Osteoblast (primary cell): Measurements from ENCODE around the gene STK40. TPM values are rescaled to one million over a fixed set of nuclear protein-coding genes. Genes with fewer than 3 reads are reported as not detected.
A peak's percentile ranks its signal among the peaks of the same experiment; 100 is the strongest.

ENCODE experiments used
- DNase-seq: peaks from one replicate; pipeline ENCODE4 v3.0.0; 2011; ENCODE audit warnings: low spot score, mixed read lengths; ENCODE audit not compliant: insufficient read length; ENCODE audit errors: missing footprints
- H2AFZ ChIP-seq: 2 replicates; pipeline ENCODE4 v1.6.0; 2011; ENCODE audit warnings: mild to moderate bottlenecking, low read length
- H3K27ac ChIP-seq: 2 replicates; pipeline ENCODE4 v1.5.1; 2011; ENCODE audit warnings: mild to moderate bottlenecking, low read depth, low read length, moderate library complexity
- H3K27me3 ChIP-seq: 2 replicates; pipeline ENCODE4 v1.6.0; 2012; ENCODE audit warnings: mild to moderate bottlenecking, control low read depth, inconsistent platforms, low read length, moderate library complexity; ENCODE audit not compliant: insufficient read depth
- H3K36me3 ChIP-seq: 2 replicates; pipeline ENCODE4 v1.5.1; 2011; ENCODE audit warnings: mild to moderate bottlenecking, low read length, control low read depth, moderate library complexity; ENCODE audit not compliant: insufficient read depth
- H3K4me1 ChIP-seq: 2 replicates; pipeline ENCODE4 v1.5.1; 2011; ENCODE audit warnings: mild to moderate bottlenecking, low read length, control low read depth, moderate library complexity; ENCODE audit not compliant: insufficient read depth
- H3K4me2 ChIP-seq: 2 replicates; pipeline ENCODE4 v1.6.0; 2011; ENCODE audit warnings: mild to moderate bottlenecking, low read length; ENCODE audit not compliant: insufficient read depth
- H3K4me3 ChIP-seq: fragments of 200-600 bp; sonication (generic); 3 replicates; pipeline ENCODE4 v1.5.1; 2012; ENCODE audit warnings: mild to moderate bottlenecking, low read length, inconsistent platforms; ENCODE audit not compliant: insufficient read depth
- H3K79me2 ChIP-seq: 2 replicates; pipeline ENCODE4 v1.6.0; 2012; ENCODE audit warnings: mild to moderate bottlenecking, low read length, control low read depth, inconsistent platforms; ENCODE audit not compliant: insufficient read depth
- H3K9me3 ChIP-seq: 2 replicates; pipeline ENCODE4 v1.5.1; 2011; ENCODE audit warnings: low read depth, low read length, control low read depth
- H4K20me1 ChIP-seq: 2 replicates; pipeline ENCODE4 v1.6.0; 2012; ENCODE audit warnings: mild to moderate bottlenecking, low read length, control low read depth; ENCODE audit not compliant: insufficient read depth
- CTCF ChIP-seq: IDR thresholded peaks from 2 replicates; pipeline ENCODE4 v1.5.1; 2011; ENCODE audit warnings: mild to moderate bottlenecking, low read depth, low read length, moderate library complexity; ENCODE audit errors: extremely low read depth
- total RNA-seq: library from RNA; depleted of rRNA; stranded (reverse); fragments of >200 nt; gene quantifications from 2 replicates; pipeline ENCODE4 v1.2.3, GENCODE V29; 2012

STK40 gene
- total RNA-seq, 1 donor = 11.9 TPM

- no peak for DNase-seq
- Histone ChIP-seq H3K4me1 (peaks cover 47% of the 10 kb centered on the region), H3K4me3 (no peak overlapping the region), H2AFZ (no peak overlapping the region), H3K79me2 (peaks cover 3% of the 10 kb centered on the region), H3K27ac (peak overlapping the region; percentile 98), H3K4me2 (peak overlapping the region; percentile 80), H3K27me3 (no peaks in the 10 kb centered on the region), H4K20me1 (no peaks in the 10 kb centered on the region), H3K36me3 (peaks cover 32% of the 10 kb centered on the region), H3K9me3 (no peaks in the 10 kb centered on the region)
- TF ChIP-seq CTCF = no peak
Observed at GRCh38 chr1:36352125-36352909, 33.4 kb downstream of the STK40 start.

GRCh38 chr1:36351227-36351977, 34.3 kb downstream of the STK40 start:
- peak; percentile 96 for DNase-seq
- Histone ChIP-seq H3K9me3 (no peaks in the 10 kb centered on the region), H4K20me1 (no peaks in the 10 kb centered on the region), H3K4me2 (peak overlapping the region; percentile 80), H3K27ac (peak overlapping the region; percentile 98), H3K36me3 (peaks cover 33% of the 10 kb centered on the region), H3K79me2 (peaks cover 2% of the 10 kb centered on the region), H3K4me1 (peaks cover 47% of the 10 kb centered on the region), H2AFZ (no peak overlapping the region), H3K27me3 (no peaks in the 10 kb centered on the region), H3K4me3 (peak overlapping the region; percentile 52)
- no peak for TF ChIP-seq CTCF

GRCh38 chr1:36350659-36351226, 35.0 kb downstream of the STK40 start:
- Histone ChIP-seq H3K9me3 (no peaks in the 10 kb centered on the region), H3K27me3 (no peaks in the 10 kb centered on the region), H3K4me1 (peaks cover 47% of the 10 kb centered on the region), H2AFZ (no peak overlapping the region), H3K4me2 (peak overlapping the region; percentile 80), H3K79me2 (peaks cover 2% of the 10 kb centered on the region), H4K20me1 (no peaks in the 10 kb centered on the region), H3K36me3 (peaks cover 37% of the 10 kb centered on the region), H3K4me3 (peak overlapping the region; percentile 52), H3K27ac (peak overlapping the region; percentile 98)
- peak; percentile 97 for DNase-seq
- no peak for TF ChIP-seq CTCF

GRCh38 chr1:36349839-36350238, 35.9 kb downstream of the STK40 start:
- Histone ChIP-seq H3K9me3 (no peaks in the 10 kb centered on the region), H2AFZ (no peak overlapping the region), H3K4me1 (peaks cover 47% of the 10 kb centered on the region), H3K27ac (peak overlapping the region; percentile 98), H3K36me3 (peaks cover 33% of the 10 kb centered on the region), H3K27me3 (no peaks in the 10 kb centered on the region), H3K4me3 (no peak overlapping the region), H3K4me2 (no peak overlapping the region), H3K79me2 (peaks cover 2% of the 10 kb centered on the region), H4K20me1 (no peaks in the 10 kb centered on the region)
- no peak for TF ChIP-seq CTCF
- peak; percentile 73 for DNase-seq
